Central memory CD8-positive, alpha-beta T cell (primary cell): ENCODE data around the gene KHNYN.

Source experiments
- ATAC-seq: fragments of 150-1000 bp; cut with Tn5 transposase; replicated peaks from 2 replicates; pipeline ENCODE4 v1.10.0; 2022; ENCODE audit warnings: mild to moderate bottlenecking, moderate FRiP score, moderate number of reproducible peaks; ENCODE audit not compliant: poor library complexity, severe bottlenecking; ENCODE audit errors: extremely low read depth
- DNase-seq, 2 donors: peaks; one replicate each; pipeline ENCODE4 v3.0.0; 2021; ENCODE audit warnings: low spot score in 2 of 2
- H3K27ac Mint-ChIP-seq: one replicate; pipeline ENCODE4 v1.8.0; 2022; ENCODE audit warnings: low read depth, mild to moderate bottlenecking, moderate library complexity, mixed read lengths
- H3K27me3 Mint-ChIP-seq: one replicate; pipeline ENCODE4 v1.8.0; 2022; ENCODE audit warnings: mixed read lengths
- H3K36me3 Mint-ChIP-seq: one replicate; pipeline ENCODE4 v1.8.0; 2022; ENCODE audit warnings: mild to moderate bottlenecking, moderate library complexity, mixed read lengths; ENCODE audit not compliant: insufficient read depth
- H3K4me1 Mint-ChIP-seq: one replicate; pipeline ENCODE4 v1.8.0; 2022; ENCODE audit warnings: mixed read lengths
- H3K4me3 Mint-ChIP-seq: one replicate; pipeline ENCODE4 v1.8.0; 2022; ENCODE audit warnings: mild to moderate bottlenecking, moderate library complexity, mixed read lengths
- H3K9me3 Mint-ChIP-seq: one replicate; pipeline ENCODE4 v1.8.0; 2022; ENCODE audit warnings: mixed read lengths

The KHNYN gene

GRCh38 chr14:24394275-24394674 is 35.5 kb upstream of the KHNYN start:
- peaks cover 38% of the 10 kb centered on the region for H3K27me3 Mint-ChIP-seq
- H3K27ac Mint-ChIP-seq: no peak overlapping the region
- no peak for DNase-seq
- H3K4me1 Mint-ChIP-seq: peaks cover under 1% of the 10 kb centered on the region
- H3K9me3 Mint-ChIP-seq: no peaks in the 10 kb centered on the region
- ATAC-seq: no peak
- no peak overlapping the region for H3K4me3 Mint-ChIP-seq
- H3K36me3 Mint-ChIP-seq: no peaks in the 10 kb centered on the region

DNA sequence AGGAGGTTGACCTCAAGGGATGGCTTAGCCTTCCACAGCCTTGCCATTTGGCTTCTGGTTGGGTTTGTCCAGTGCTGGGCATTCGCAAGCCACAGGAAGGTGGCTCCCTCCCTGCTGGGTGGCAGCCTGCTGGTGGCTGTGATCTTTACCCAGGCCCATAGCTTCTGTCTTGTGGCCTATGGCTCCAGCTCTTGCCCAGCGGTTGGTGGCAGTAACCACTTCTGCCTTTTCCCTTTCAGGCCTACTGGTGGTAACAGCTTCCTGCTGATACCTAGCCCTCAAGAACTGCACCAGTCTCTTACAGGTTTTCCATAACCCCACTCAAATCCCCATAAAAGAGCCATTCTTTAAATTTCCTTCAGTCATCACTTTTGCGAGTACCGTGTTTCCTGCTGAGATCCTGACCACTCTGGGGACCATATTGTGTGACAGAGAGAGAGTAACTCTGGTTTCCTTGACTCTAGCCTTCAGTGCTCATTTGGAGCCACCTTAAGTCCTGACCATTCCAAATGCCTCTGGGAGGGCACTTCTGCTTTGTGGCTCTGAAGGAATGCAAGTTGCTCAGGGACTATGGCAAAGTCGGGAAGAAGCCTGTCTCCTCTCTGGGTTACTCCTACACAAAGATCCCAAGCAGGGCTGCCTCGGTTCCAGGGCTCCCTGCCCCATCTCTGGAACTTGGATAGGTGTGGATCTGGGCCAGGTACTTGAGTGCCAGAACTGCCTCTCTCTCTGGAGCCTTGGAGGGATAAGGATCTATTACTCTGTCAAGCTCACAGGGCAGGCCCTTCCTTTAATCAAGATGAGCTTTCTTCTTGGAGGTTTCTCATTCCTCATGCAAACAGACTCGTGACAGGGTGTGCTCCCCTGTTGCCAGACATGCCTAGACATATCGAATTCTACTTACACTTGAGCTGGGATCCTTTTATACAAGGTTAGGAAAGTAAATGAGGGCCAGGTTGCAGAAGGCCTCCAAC is 33.9 kb upstream of the KHNYN start:
- H3K27ac Mint-ChIP-seq: no peak overlapping the region
- peaks cover 5% of the 10 kb centered on the region for H3K4me1 Mint-ChIP-seq
- H3K36me3 Mint-ChIP-seq: peaks cover 1% of the 10 kb centered on the region
- DNase-seq: no peak
- no peaks in the 10 kb centered on the region for H3K9me3 Mint-ChIP-seq
- H3K4me3 Mint-ChIP-seq: no peak overlapping the region
- no peak for ATAC-seq
- peaks cover 36% of the 10 kb centered on the region for H3K27me3 Mint-ChIP-seq

- Mint-ChIP-seq H3K27ac (no peak overlapping the region), H3K4me3 (peak overlapping the region; percentile 42), H3K36me3 (peaks cover 1% of the 10 kb centered on the region), H3K27me3 (peaks cover 27% of the 10 kb centered on the region), H3K4me1 (peaks cover 5% of the 10 kb centered on the region), H3K9me3 (no peaks in the 10 kb centered on the region)
- no peak for ATAC-seq
- DNase-seq: no peak
These were observed 32.0 kb upstream of the KHNYN start for GRCh38 chr14:24397639-24398292.

DNA sequence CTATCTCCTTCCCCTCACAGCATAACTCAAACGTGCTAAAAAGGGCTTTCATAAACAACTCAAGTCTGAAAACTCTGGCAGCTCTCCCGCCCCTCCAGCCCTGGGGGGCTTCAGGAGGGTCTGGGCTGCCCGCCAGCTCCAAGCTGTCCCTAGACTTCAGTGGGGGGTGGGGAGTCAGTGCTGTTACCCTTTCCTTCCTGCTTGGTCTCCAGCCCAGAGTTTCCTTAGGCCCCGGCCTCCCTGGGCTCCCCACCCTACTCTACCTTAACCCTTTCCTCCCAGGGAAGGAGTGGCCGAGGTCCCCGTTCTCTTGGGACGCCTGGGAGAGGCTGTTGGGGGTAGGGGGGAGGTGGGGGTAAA is 31.5 kb upstream of the KHNYN start:
- no peak overlapping the region for H3K27ac Mint-ChIP-seq
- DNase-seq (no peak), ATAC-seq (no peak)
- H3K9me3 Mint-ChIP-seq: no peaks in the 10 kb centered on the region
- peaks cover 1% of the 10 kb centered on the region for H3K36me3 Mint-ChIP-seq
- no peak overlapping the region for H3K4me3 Mint-ChIP-seq
- peaks cover 30% of the 10 kb centered on the region for H3K27me3 Mint-ChIP-seq
- peaks cover 5% of the 10 kb centered on the region for H3K4me1 Mint-ChIP-seq

- ATAC-seq: peak; percentile 64
- no peak for DNase-seq
- Mint-ChIP-seq H3K4me3 (peak within 1 kb of the TSS; percentile 70), H3K4me1 (peaks cover 5% of the 10 kb centered on the region), H3K27ac (no peak within 1 kb of the TSS), H3K27me3 (peaks cover 36% of the 10 kb centered on the region), H3K36me3 (peaks cover 1% of the 10 kb centered on the region), H3K9me3 (no peaks in the 10 kb centered on the region)
These were observed 30.9 kb upstream of the KHNYN start, which contains the start of gene NYNRIN for GRCh38 chr14:24398653-24399446. TSS of gene NYNRIN (plus strand) at chr14:24399003. CDS start at chr14:24399247, 244 bp downstream.

DNA sequence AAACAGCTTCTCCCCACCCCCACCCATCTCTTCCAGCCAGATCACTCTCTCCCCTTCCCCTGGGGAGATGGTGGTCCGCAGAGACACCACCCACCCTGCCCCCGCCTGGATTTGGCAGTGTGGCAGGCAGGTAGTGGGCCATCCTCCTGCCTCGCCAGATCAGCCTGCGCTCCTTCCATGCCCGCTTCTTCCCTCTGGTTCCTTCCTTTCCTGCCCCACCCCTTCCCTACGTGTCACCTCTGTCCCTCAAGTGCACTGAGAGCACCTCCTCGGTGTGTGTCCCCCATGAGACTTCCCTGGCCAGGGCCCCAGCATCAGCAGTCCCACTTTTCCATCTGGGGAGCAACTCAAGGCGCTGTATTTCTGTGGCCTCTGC is 30.3 kb upstream of the KHNYN start:
- H3K4me1 Mint-ChIP-seq: peaks cover 5% of the 10 kb centered on the region
- H3K9me3 Mint-ChIP-seq: no peaks in the 10 kb centered on the region
- peaks cover 1% of the 10 kb centered on the region for H3K36me3 Mint-ChIP-seq
- peak overlapping the region; percentile 70 for H3K4me3 Mint-ChIP-seq
- DNase-seq: no peak
- H3K27ac Mint-ChIP-seq: no peak overlapping the region
- no peak for ATAC-seq
- H3K27me3 Mint-ChIP-seq: peaks cover 41% of the 10 kb centered on the region

GRCh38 chr14:24399999-24400718 is 29.6 kb upstream of the KHNYN start:
- peaks cover 1% of the 10 kb centered on the region for H3K36me3 Mint-ChIP-seq
- H3K27me3 Mint-ChIP-seq: peaks cover 48% of the 10 kb centered on the region
- no peak for DNase-seq
- no peaks in the 10 kb centered on the region for H3K9me3 Mint-ChIP-seq
- no peak overlapping the region for H3K27ac Mint-ChIP-seq
- ATAC-seq: no peak
- H3K4me3 Mint-ChIP-seq: peak overlapping the region; percentile 70
- peaks cover 5% of the 10 kb centered on the region for H3K4me1 Mint-ChIP-seq

DNA sequence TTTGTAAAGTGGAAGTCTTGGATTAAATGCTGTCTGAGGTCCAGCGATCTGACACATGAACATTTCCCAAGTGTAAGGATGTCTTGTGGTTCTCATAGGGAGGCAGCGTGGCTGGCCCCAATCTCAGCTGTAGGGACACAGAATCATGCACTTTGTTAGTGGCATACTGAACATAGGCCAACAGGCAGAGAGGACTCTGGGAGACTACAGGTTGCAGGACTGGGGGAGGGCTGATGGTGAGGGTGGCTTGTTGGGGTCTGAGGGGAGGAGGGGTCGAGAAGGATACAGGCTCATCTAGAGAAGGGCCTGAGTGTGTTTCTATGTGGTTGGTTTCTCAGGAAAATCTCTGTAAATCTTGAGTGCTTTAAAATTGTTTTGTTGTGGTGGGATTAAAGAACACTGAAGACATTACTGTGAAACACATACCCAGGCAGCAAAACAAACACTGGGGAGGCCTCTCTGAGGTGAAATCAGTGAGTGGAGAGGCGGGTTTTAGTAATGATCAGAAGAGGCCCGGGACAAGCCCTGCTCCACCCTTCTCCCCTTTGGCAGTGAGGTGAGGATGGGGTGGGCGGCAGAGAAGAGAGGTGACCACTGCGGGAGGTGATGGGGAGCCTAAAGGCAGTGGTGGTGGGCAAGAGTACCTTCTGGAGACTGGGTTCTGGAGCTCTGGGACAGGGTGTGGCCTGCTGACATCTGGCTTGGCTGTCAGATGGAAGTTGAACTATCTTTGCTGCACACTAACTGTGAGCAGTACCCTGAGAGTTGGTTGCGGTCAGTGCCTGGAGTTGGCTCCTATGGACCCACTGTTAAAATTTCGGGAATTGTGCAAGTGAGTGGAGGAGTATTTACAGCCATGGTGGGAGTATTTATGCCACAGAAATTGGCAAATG is 27.7 kb upstream of the KHNYN start:
- H3K36me3 Mint-ChIP-seq: peaks cover 1% of the 10 kb centered on the region
- H3K4me1 Mint-ChIP-seq: peaks cover 5% of the 10 kb centered on the region
- no peak overlapping the region for H3K4me3 Mint-ChIP-seq
- H3K9me3 Mint-ChIP-seq: no peaks in the 10 kb centered on the region
- H3K27me3 Mint-ChIP-seq: peaks cover 67% of the 10 kb centered on the region
- ATAC-seq (no peak), DNase-seq (no peak)
- H3K27ac Mint-ChIP-seq: no peak overlapping the region

DNA sequence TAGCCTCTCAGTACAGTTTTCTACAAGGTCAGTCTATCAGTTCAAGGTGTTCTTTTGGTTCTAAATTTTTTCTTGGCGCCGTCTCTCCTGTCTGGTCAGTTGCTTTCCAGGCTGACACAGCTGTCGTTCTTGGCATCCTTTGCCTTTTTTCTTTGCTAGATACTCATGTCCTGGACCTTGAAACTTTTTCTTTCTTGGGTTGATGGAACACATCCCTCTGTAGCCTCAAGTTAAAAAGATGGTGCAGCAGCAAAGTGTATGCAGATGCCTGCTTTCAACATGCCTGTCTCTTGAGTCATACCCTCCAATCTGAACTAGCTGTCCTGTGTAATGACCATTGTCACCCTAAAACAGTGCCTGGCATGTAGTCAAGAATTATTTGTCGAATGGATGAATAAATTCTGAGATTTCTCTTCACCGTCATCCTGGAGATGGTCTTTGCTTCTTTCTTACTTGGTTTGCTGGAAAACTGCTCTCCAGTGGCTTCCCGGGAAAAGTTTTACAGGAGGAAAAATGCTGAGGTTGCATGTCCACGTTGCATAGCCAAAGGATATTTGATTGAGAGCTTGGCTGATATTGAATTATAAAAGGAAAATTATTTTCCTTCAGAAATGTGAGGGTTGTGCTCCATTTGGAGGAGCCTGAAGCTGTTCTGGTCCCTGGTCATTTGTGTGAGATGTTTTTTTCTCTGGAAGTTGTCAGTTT is 26.3 kb upstream of the KHNYN start:
- no peak overlapping the region for H3K4me3 Mint-ChIP-seq
- no peak overlapping the region for H3K27ac Mint-ChIP-seq
- DNase-seq: no peak
- H3K27me3 Mint-ChIP-seq: peaks cover 75% of the 10 kb centered on the region
- no peaks in the 10 kb centered on the region for H3K9me3 Mint-ChIP-seq
- peaks cover 5% of the 10 kb centered on the region for H3K4me1 Mint-ChIP-seq
- peaks cover 1% of the 10 kb centered on the region for H3K36me3 Mint-ChIP-seq
- no peak for ATAC-seq

GRCh38 chr14:24404814-24405213 is 24.9 kb upstream of the KHNYN start:
- Mint-ChIP-seq H3K27me3 (peaks cover 68% of the 10 kb centered on the region), H3K9me3 (no peaks in the 10 kb centered on the region), H3K27ac (no peak overlapping the region), H3K4me3 (no peak overlapping the region), H3K4me1 (no peaks in the 10 kb centered on the region), H3K36me3 (no peaks in the 10 kb centered on the region)
- ATAC-seq: no peak
- DNase-seq: no peak

DNA sequence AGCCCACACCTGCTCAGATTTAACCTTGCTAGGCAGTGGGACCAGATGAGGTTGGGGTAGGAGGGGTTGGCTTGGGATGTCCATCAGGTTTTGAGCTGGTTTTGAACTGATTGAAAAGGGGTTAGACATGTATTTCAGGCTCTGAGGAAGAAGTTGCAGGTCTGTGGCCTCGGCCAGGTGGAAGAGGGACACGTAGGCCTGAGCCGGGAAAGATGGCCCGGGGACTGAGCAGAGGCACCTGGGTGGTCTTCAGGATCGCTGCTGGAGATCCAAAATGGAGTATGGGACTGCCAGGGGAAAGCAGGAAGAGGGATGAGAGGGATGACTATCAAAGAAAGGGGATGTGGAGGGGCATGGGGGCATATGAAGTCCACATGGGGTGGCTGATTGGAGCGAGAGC is 23.3 kb upstream of the KHNYN start:
- DNase-seq (no peak), ATAC-seq (no peak)
- Mint-ChIP-seq H3K4me3 (no peak overlapping the region), H3K36me3 (no peaks in the 10 kb centered on the region), H3K9me3 (no peaks in the 10 kb centered on the region), H3K27ac (no peak overlapping the region), H3K4me1 (no peaks in the 10 kb centered on the region), H3K27me3 (peaks cover 59% of the 10 kb centered on the region)
